ENCODE results near the gene ANLN. TPM values are rescaled to one million over a fixed set of nuclear protein-coding genes. Genes with fewer than 3 reads are reported as not detected.

ANLN gene
- total and polyA plus RNA-seq, 2 donors (not counting 3 experiments of a cell fraction or from before 2014, with no cell fraction given) = 28.5 to 119 TPM

GRCh38 chr7:36474283-36475010 lies 84.8 kb downstream of the ANLN start:
- Histone ChIP-seq H3K4me3 (replicated peaks in 1 of 3; ENCODE audit: insufficient read depth in 1 of 3, low read depth in 1 of 3, low read length in 3 of 3) (no peak overlapping the region), H2AFZ (ENCODE audit: low read depth, low read length) (peak overlapping the region; percentile 6), H3K27me3 (ENCODE audit: control insufficient read depth in 2 of 2, insufficient read depth in 2 of 2, low read length in 2 of 2) (no peaks in the 10 kb centered on the region), H3K4me2 (ENCODE audit: insufficient read depth, low read length) (peak overlapping the region; percentile 29), H4K20me1 (replicated peaks; ENCODE audit: control insufficient read depth, extremely low read depth, insufficient read depth, low read length) (no peaks in the 10 kb centered on the region), H3K27ac (ENCODE audit: insufficient read depth, low read depth, low read length) (peak overlapping the region; percentile 63), H3K9ac (replicated peaks; ENCODE audit: extremely low read depth, insufficient read depth, low read length) (no peak overlapping the region), H3K36me3 (ENCODE audit: control insufficient read depth in 2 of 2, extremely low read depth in 1 of 2, insufficient read depth in 2 of 2, low read length in 2 of 2) (no peaks in the 10 kb centered on the region), H3K4me1 (ENCODE audit: control insufficient read depth, extremely low read depth, insufficient read depth, low read length) (peaks cover 22% of the 10 kb centered on the region), H3K9me1 (replicated peaks; ENCODE audit: control insufficient read depth, extremely low read depth, insufficient read depth, low read length) (no peaks in the 10 kb centered on the region), H3K9me3 (replicated peaks; ENCODE audit: control insufficient read depth, insufficient read depth, low read length) (no peaks in the 10 kb centered on the region), H3K79me2 (ENCODE audit: control insufficient read depth, insufficient read depth, low read length) (no peaks in the 10 kb centered on the region)
- DNase-seq (ENCODE audit: low read depth, low spot score) (peak; percentile 79), FAIRE-seq (peak; percentile 99)
- intact Hi-C loops (cut with micrococcal nuclease) = loop anchor here (1.0 to 5.0 kb wide), 3 partner anchors 52 to 727 kb away; no protein-coding TSS in a partner anchor
- BruUV-seq (replicated peaks) = no TSS peak
- dilution Hi-C loops (cut with MboI; ENCODE audit: extremely low pct_ligation_motif_present, low sequenced_read_pairs) = no loop called here
- TF ChIP-seq MYC (IDR thresholded peaks at IDR 0.05; ENCODE audit: low read depth, low read length) = no peak
- TF ChIP-seq MAX (IDR thresholded peaks at IDR 0.05; ENCODE audit: insufficient read depth, insufficient read length) = no peak
- peak; percentile 80 for TF ChIP-seq JUN (IDR thresholded peaks at IDR 0.05; ENCODE audit: borderline replicate concordance, insufficient read depth, insufficient read length, low read depth)
- TF ChIP-seq POLR2AphosphoS5 (IDR thresholded peaks at IDR 0.05; ENCODE audit: insufficient read depth, low read depth, low read length) = peak; percentile 64
- TF ChIP-seq GATA2 (IDR thresholded peaks at IDR 0.05; ENCODE audit: insufficient read depth, insufficient read length, low read depth, low read length) = peak; percentile 94
- TF ChIP-seq POLR2A (IDR thresholded peaks at IDR 0.05; ENCODE audit: low read depth, low read length) = peak; percentile 34
- TF ChIP-seq FOS (IDR thresholded peaks at IDR 0.05; ENCODE audit: borderline replicate concordance, insufficient read depth, low read length) = peak; percentile 83
- no peak for TF ChIP-seq CTCF (IDR thresholded peaks at IDR 0.05; ENCODE audit: extremely low read depth in 1 of 2, insufficient read depth in 1 of 2, low read depth in 1 of 2, low read length in 2 of 2)
- no peak for TF ChIP-seq EZH2 (IDR thresholded peaks at IDR 0.05; ENCODE audit: borderline replicate concordance, low read depth, low read length, severe bottlenecking)
- ChIA-PET POLR2A (interaction anchor here (0.6 kb wide), 1 partner anchor 776 kb away, joined by 4 read pairs; no protein-coding TSS in a partner anchor), CTCF (interaction anchor here (0.9 to 3.7 kb wide), 11 partner anchors 13 to 726 kb away, joined by 3 to 39 read pairs (median 8); no protein-coding TSS in a partner anchor)

All from endothelial cell of umbilical vein (primary cell).